GM18519 (cell line): ENCODE data around the gene ADCY5.

Source experiments
- ATAC-seq: cut with Tn5 transposase; IDR thresholded peaks from one replicate; pipeline ENCODE4 v1.9.1; 2021; ENCODE audit warnings: mild to moderate bottlenecking, moderate library complexity; ENCODE audit not compliant: unreplicated experiment, low FRiP score

Gene ADCY5

GRCh38 chr3:123331651-123332050, 117.2 kb downstream of the ADCY5 start:
- no peak for ATAC-seq

GRCh38 chr3:123331006-123331405, 117.9 kb downstream of the ADCY5 start:
- ATAC-seq, result no peak

GRCh38 chr3:123330441-123330991, 118.4 kb downstream of the ADCY5 start:
- no peak for ATAC-seq

- no peak for ATAC-seq
Observed at GRCh38 chr3:123329636-123330340, 119.1 kb downstream of the ADCY5 start.

GRCh38 chr3:123328851-123329635, 119.8 kb downstream of the ADCY5 start:
- ATAC-seq, result no peak

- no peak for ATAC-seq
Observed at GRCh38 chr3:123327956-123328850, 120.7 kb downstream of the ADCY5 start.

- no peak for ATAC-seq
Observed at GRCh38 chr3:123327480-123327879, 121.4 kb downstream of the ADCY5 start.

- ATAC-seq, result no peak
Observed at GRCh38 chr3:123326531-123326930, 122.4 kb downstream of the ADCY5 start.

- no peak for ATAC-seq
Observed at GRCh38 chr3:123325766-123326256, 123.1 kb downstream of the ADCY5 start.

GRCh38 chr3:123324880-123325765, 123.8 kb downstream of the ADCY5 start:
- ATAC-seq, result no peak

GRCh38 chr3:123323781-123324180, 125.1 kb downstream of the ADCY5 start:
- no peak for ATAC-seq

- no peak for ATAC-seq
Observed at GRCh38 chr3:123322866-123323265, 126.0 kb downstream of the ADCY5 start.

GRCh38 chr3:123321806-123322205, 127.1 kb downstream of the ADCY5 start:
- ATAC-seq, result no peak

- ATAC-seq, result no peak
Observed at GRCh38 chr3:123320221-123320620, 128.7 kb downstream of the ADCY5 start.

GRCh38 chr3:123319760-123320159, 129.1 kb downstream of the ADCY5 start:
- no peak for ATAC-seq

- ATAC-seq, result no peak
Observed at GRCh38 chr3:123318374-123318773, 130.5 kb downstream of the ADCY5 start.

GRCh38 chr3:123317716-123318115, 131.2 kb downstream of the ADCY5 start:
- no peak for ATAC-seq

- no peak for ATAC-seq
Observed at GRCh38 chr3:123315271-123315595, 133.7 kb downstream of the ADCY5 start.

- no peak for ATAC-seq
Observed at GRCh38 chr3:123314359-123315270, 134.3 kb downstream of the ADCY5 start.
